SK-N-SH treated with all-trans-retinoic acid at 6 μM for 48 hours (cell line): ENCODE results near the gene ZNF831.

Source experiments
- ATAC-seq: fragments of 200-7000 bp; cut with Tn5 transposase; 3 replicates; pipeline ENCODE4 v1.9.1; 2020; ENCODE audit warnings: mild to moderate bottlenecking, moderate library complexity
- ARNTL ChIP-seq: fragments of 450-650 bp; formaldehyde crosslinking; IDR thresholded peaks from 2 replicates; pipeline ENCODE4 v1.5.0; 2020; ENCODE audit warnings: low read depth, mild to moderate bottlenecking, moderate library complexity, borderline replicate concordance
- BACH2 ChIP-seq: fragments of 250-450 bp; sonication (Bioruptor Pico); IDR thresholded peaks from 2 replicates; pipeline ENCODE4 v1.9.0; 2021; ENCODE audit warnings: mild to moderate bottlenecking, borderline replicate concordance
- CREB5 ChIP-seq: fragments of 250-450 bp; sonication (Bioruptor Pico); IDR thresholded peaks from 2 replicates; pipeline ENCODE4 v1.5.1; 2020; ENCODE audit warnings: low read depth, mild to moderate bottlenecking, moderate library complexity
- CSDC2 ChIP-seq: fragments of 250-450 bp; sonication (Bioruptor Pico); IDR thresholded peaks from 2 replicates; pipeline ENCODE4 v1.5.0; 2020; ENCODE audit warnings: mild to moderate bottlenecking, moderate library complexity
- CSRNP3 ChIP-seq: fragments of 250-450 bp; sonication (Bioruptor Pico); IDR thresholded peaks from 2 replicates; pipeline ENCODE4 v1.5.1; 2021; ENCODE audit warnings: mild to moderate bottlenecking, moderate library complexity
- ESRRG ChIP-seq: fragments of 250-450 bp; sonication (Bioruptor Pico); IDR thresholded peaks from 2 replicates; pipeline ENCODE4 v1.6.1; 2021; ENCODE audit warnings: mild to moderate bottlenecking
- GLIS3 ChIP-seq: fragments of 250-450 bp; sonication (Bioruptor Pico); IDR thresholded peaks from 2 replicates; pipeline ENCODE4 v1.5.0; 2020; ENCODE audit warnings: mild to moderate bottlenecking, moderate library complexity
- ISL1 ChIP-seq: fragments of 250-450 bp; sonication (Bioruptor Pico); IDR thresholded peaks from 2 replicates; pipeline ENCODE4 v2.1.2; 2022; ENCODE audit warnings: mild to moderate bottlenecking, moderate library complexity
- PATZ1 ChIP-seq: fragments of 250-450 bp; sonication (Bioruptor Pico); IDR thresholded peaks from 2 replicates; pipeline ENCODE4 v1.8.0; 2020; ENCODE audit warnings: mild to moderate bottlenecking, moderate library complexity, borderline replicate concordance
- POU6F1 ChIP-seq: fragments of 250-450 bp; sonication (Bioruptor Pico); IDR thresholded peaks from 2 replicates; pipeline ENCODE4 v1.8.0; 2021; ENCODE audit warnings: low read depth, mild to moderate bottlenecking, moderate library complexity, borderline replicate concordance
- PPARA ChIP-seq: fragments of 250-450 bp; sonication (Bioruptor Pico); IDR thresholded peaks from 2 replicates; pipeline ENCODE4 v1.5.0; 2020; ENCODE audit warnings: mild to moderate bottlenecking, borderline replicate concordance
- SNAI2 ChIP-seq: fragments of 250-450 bp; sonication (Bioruptor Pico); IDR thresholded peaks from 2 replicates; pipeline ENCODE4 v1.5.0; 2020; ENCODE audit warnings: mild to moderate bottlenecking, moderate library complexity
- TCF4 ChIP-seq: fragments of 250-450 bp; sonication (Bioruptor Pico); IDR thresholded peaks from 2 replicates; pipeline ENCODE4 v1.8.0; 2021; ENCODE audit warnings: mild to moderate bottlenecking, moderate library complexity, borderline replicate concordance
- TOX ChIP-seq: fragments of 250-450 bp; sonication (Bioruptor Pico); IDR thresholded peaks from 2 replicates; pipeline ENCODE4 v1.8.0; 2021; ENCODE audit warnings: mild to moderate bottlenecking, moderate library complexity, borderline replicate concordance
- TSHZ2 ChIP-seq: fragments of 250-450 bp; sonication (Bioruptor Pico); IDR thresholded peaks from 2 replicates; pipeline ENCODE4 v1.5.0; 2020; ENCODE audit warnings: mild to moderate bottlenecking, moderate library complexity
- ZC3H10 ChIP-seq: fragments of 250-450 bp; sonication (Bioruptor Pico); IDR thresholded peaks from 2 replicates; pipeline ENCODE4 v1.5.1; 2021; ENCODE audit warnings: mild to moderate bottlenecking, moderate library complexity
- ZFP3 ChIP-seq: fragments of 250-450 bp; sonication (Bioruptor Pico); IDR thresholded peaks from 2 replicates; pipeline ENCODE4 v1.5.0; 2020; ENCODE audit warnings: mild to moderate bottlenecking, moderate library complexity
- ZFP30 ChIP-seq: fragments of 450-650 bp; formaldehyde crosslinking; IDR thresholded peaks from 2 replicates; pipeline ENCODE4 v1.5.0; 2022; ENCODE audit warnings: mild to moderate bottlenecking, moderate library complexity
- ZNF565 ChIP-seq: fragments of 450-650 bp; formaldehyde crosslinking; conservative IDR thresholded peaks from 2 replicates; pipeline ENCODE4 v1.5.0; 2020; ENCODE audit warnings: low read depth, mild to moderate bottlenecking, moderate library complexity
- ZNF70 ChIP-seq: fragments of 450-650 bp; formaldehyde crosslinking; IDR thresholded peaks from 2 replicates; pipeline ENCODE4 v1.5.0; 2020; ENCODE audit warnings: mild to moderate bottlenecking, moderate library complexity
- ZNF8 ChIP-seq: fragments of 450-650 bp; formaldehyde crosslinking; IDR thresholded peaks from 2 replicates; pipeline ENCODE4 v1.5.0; 2020; ENCODE audit warnings: mild to moderate bottlenecking, moderate library complexity

Gene ZNF831

GRCh38 chr20:59124296-59125029 lies 39.2 kb upstream of the ZNF831 start:
- no peak for ATAC-seq
- TF ChIP-seq CSRNP3 (no peak), CSDC2 (no peak), ARNTL (CRISPR knock-in tag) (no peak), TOX (CRISPR knock-in tag) (no peak), SNAI2 (CRISPR knock-in tag) (no peak), CREB5 (no peak), ZNF565 (CRISPR knock-in tag) (no peak), ZFP3 (CRISPR knock-in tag) (no peak), ZNF70 (CRISPR knock-in tag) (no peak), ZNF8 (CRISPR knock-in tag) (no peak), GLIS3 (CRISPR knock-in tag) (no peak), ZC3H10 (CRISPR knock-in tag) (no peak), TSHZ2 (CRISPR knock-in tag) (no peak), PPARA (CRISPR knock-in tag) (no peak), PATZ1 (CRISPR knock-in tag) (no peak), ZFP30 (no peak), ISL1 (no peak), ESRRG (CRISPR knock-in tag) (no peak), POU6F1 (CRISPR knock-in tag) (no peak), BACH2 (CRISPR knock-in tag) (no peak)

GRCh38 chr20:59125332-59125731 lies 38.3 kb upstream of the ZNF831 start:
- no peak for ATAC-seq
- no peak for TF ChIP-seq ZNF8 (CRISPR knock-in tag)
- no peak for TF ChIP-seq ZNF565 (CRISPR knock-in tag)
- no peak for TF ChIP-seq ZFP3 (CRISPR knock-in tag)
- no peak for TF ChIP-seq TCF4 (CRISPR knock-in tag)
- TF ChIP-seq CSRNP3 = no peak
- TF ChIP-seq BACH2 (CRISPR knock-in tag) = no peak
- TF ChIP-seq ZNF70 (CRISPR knock-in tag) = no peak
- TF ChIP-seq GLIS3 (CRISPR knock-in tag) = no peak
- TF ChIP-seq POU6F1 (CRISPR knock-in tag) = no peak
- no peak for TF ChIP-seq SNAI2 (CRISPR knock-in tag)
- TF ChIP-seq TOX (CRISPR knock-in tag) = no peak
- no peak for TF ChIP-seq ISL1
- TF ChIP-seq TSHZ2 (CRISPR knock-in tag) = no peak
- TF ChIP-seq CREB5 = no peak
